ENCODE data around the gene GARRE1.

DNA sequence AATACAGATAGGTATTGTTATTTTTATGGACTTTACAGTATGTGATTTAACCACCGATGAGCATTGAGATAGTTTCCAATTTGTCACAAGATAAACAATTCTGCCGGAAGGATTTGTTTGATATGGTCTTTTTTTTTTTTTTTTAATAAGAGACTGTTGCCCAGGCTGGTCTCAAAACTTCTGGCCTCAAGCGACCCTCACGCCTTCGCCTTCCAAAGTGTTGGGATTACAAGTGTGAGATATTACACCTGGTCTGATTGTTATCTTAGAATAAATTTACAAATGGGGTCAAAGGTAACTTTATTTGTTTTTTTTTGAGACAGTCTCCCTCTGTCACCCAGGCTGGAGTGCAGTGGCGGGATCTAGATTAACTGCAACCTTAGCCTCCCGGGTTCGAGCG, 1.2 kb downstream of the GARRE1 start:
- TF ChIP-seq OSR1 (CRISPR knock-in tag; IDR thresholded peaks at IDR 0.05): no peak
- TF ChIP-seq, protein P1, sequence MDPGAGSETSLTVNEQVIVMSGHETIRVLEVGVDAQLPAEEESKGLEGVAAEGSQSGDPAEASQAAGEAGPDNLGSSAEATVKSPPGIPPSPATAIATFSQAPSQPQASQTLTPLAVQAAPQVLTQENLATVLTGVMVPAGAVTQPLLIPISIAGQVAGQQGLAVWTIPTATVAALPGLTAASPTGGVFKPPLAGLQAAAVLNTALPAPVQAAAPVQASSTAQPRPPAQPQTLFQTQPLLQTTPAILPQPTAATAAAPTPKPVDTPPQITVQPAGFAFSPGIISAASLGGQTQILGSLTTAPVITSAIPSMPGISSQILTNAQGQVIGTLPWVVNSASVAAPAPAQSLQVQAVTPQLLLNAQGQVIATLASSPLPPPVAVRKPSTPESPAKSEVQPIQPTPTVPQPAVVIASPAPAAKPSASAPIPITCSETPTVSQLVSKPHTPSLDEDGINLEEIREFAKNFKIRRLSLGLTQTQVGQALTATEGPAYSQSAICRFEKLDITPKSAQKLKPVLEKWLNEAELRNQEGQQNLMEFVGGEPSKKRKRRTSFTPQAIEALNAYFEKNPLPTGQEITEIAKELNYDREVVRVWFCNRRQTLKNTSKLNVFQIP (CRISPR knock-in tag; IDR thresholded peaks at IDR 0.05; ENCODE audit: borderline replicate concordance, low read depth): no peak
- no peak for TF ChIP-seq RARB (CRISPR knock-in tag; IDR thresholded peaks at IDR 0.05)
- TF ChIP-seq CSDC2 (CRISPR knock-in tag; IDR thresholded peaks at IDR 0.05): no peak
- no peak for TF ChIP-seq TCF4 (CRISPR knock-in tag; IDR thresholded peaks at IDR 0.05; ENCODE audit: borderline replicate concordance)

Measured in SK-N-SH treated with all-trans-retinoic acid at 6 μM for 48 hours (cell line).